Measurements from ENCODE around the gene FMNL1.
"Not testable (repeated sequence)": the region's sequence is repeated elsewhere in the genome, so short reads cannot be mapped to it uniquely, and the experiment has no call there.

The FMNL1 gene

GRCh38 chr17:45235416-45236281 lies 14.0 kb downstream of the FMNL1 start:
- peak; percentile 66 for DNase-seq (ENCODE audit: low read depth)

GRCh38 chr17:45236282-45236606 lies 14.6 kb downstream of the FMNL1 start:
- no peak for DNase-seq (ENCODE audit: low read depth)

- no peak for DNase-seq (ENCODE audit: low read depth)
These were observed 16.0 kb downstream of the FMNL1 start for GRCh38 chr17:45237686-45238085.

- no peak for DNase-seq (ENCODE audit: low read depth)
These were observed 16.6 kb downstream of the FMNL1 start for GRCh38 chr17:45238155-45238774.

- no peak for DNase-seq (ENCODE audit: low read depth)
These were observed 19.2 kb downstream of the FMNL1 start for GRCh38 chr17:45240905-45241327.

- DNase-seq (ENCODE audit: low read depth) = no peak
These were observed 19.8 kb downstream of the FMNL1 start for GRCh38 chr17:45241328-45242028.

- no peak for DNase-seq (ENCODE audit: low read depth)
These were observed 20.3 kb downstream of the FMNL1 start for GRCh38 chr17:45242029-45242414.

- DNase-seq (ENCODE audit: low read depth) = no peak
These were observed 22.1 kb downstream of the FMNL1 start for GRCh38 chr17:45243750-45244149.

GRCh38 chr17:45244725-45245656 lies 23.3 kb downstream of the FMNL1 start:
- DNase-seq (ENCODE audit: low read depth) = no peak

GRCh38 chr17:45246338-45246737 lies 24.7 kb downstream of the FMNL1 start:
- DNase-seq (ENCODE audit: low read depth) = no peak

- DNase-seq (ENCODE audit: low read depth) = no peak
These were observed 25.3 kb downstream of the FMNL1 start for GRCh38 chr17:45246861-45247428.

- DNase-seq (ENCODE audit: low read depth) = peak; percentile 94
These were observed 25.9 kb downstream of the FMNL1 start for GRCh38 chr17:45247429-45248131.

- DNase-seq (ENCODE audit: low read depth) = peak; percentile 65
These were observed 26.7 kb downstream of the FMNL1 start for GRCh38 chr17:45248132-45248957.

- no peak for DNase-seq (ENCODE audit: low read depth)
These were observed 30.2 kb downstream of the FMNL1 start for GRCh38 chr17:45251931-45252330.

GRCh38 chr17:45253237-45253636 lies 31.6 kb downstream of the FMNL1 start:
- DNase-seq (ENCODE audit: low read depth) = not testable (repeated sequence)

GRCh38 chr17:45253879-45254278 lies 32.2 kb downstream of the FMNL1 start:
- no peak for DNase-seq (ENCODE audit: low read depth)

GRCh38 chr17:45255358-45255757 lies 33.7 kb downstream of the FMNL1 start:
- DNase-seq (ENCODE audit: low read depth) = no peak

- DNase-seq (ENCODE audit: low read depth) = no peak
These were observed 34.7 kb downstream of the FMNL1 start for GRCh38 chr17:45256114-45256966.

GRCh38 chr17:45257115-45257514 lies 35.4 kb downstream of the FMNL1 start:
- no peak for DNase-seq (ENCODE audit: low read depth)
